NCI-H1092 treated with DMSO at 0.1 percent for 48 hours (cell line): ENCODE results near the gene C20orf144.

Source experiments
- DNase-seq: peaks from one replicate; lab custom pipeline; 2025; lab: John Stamatoyannopoulos, UW

C20orf144 gene

DNA sequence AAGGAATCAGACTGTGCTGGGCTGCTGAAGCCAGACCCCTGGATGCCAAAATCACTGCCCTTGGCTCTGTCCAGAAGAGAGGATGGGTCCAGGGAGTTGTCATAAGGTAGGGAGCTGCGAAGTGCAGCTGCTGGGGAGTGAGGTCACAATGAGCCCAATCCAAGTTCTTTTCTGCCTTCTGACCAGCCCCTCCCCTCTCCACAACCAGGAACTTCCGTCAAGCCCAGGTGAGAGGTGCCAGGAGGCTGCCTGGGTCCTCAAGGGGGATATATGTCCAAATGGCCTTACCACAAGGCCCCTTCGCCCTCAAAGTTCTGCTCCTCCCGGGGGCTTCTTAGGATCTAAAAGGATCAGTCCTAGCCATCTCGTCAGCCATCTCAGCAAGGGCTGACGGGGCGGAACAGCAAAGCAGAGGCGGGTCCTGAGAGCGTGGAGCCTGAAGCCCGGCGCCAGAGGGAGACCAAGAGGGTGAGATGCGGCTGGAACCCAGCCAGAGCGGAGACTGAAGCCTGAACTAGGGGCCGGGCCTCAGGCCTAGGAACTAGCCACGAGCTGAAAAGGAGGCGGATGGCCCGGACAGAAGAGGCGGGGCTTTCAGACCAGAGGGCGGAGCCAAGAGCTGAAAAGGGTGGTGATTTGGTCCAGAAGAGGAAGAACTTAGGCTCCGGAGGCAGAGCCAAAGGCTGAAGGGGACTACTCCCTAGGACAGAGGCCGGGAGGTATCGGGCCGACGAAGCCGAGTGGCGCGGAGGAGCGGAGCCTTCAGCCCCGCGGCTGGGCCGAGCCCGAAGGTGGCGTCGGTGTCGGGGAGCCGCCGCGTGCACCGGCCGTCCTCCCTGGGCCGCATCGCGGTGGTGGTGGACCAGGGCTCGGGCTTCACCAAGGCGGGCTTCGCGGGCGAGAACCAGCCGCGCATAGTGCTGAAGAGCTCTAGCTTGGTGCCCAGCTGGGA lies 4.4 kb downstream of the C20orf144 start, which contains the start of gene ACTL10:
Gene ACTL10 (plus strand): TSS at position 651 of the 952 bp plus-strand sequence. CDS start 555 bp downstream, outside the sequence.
- DNase-seq, result no peak

DNA sequence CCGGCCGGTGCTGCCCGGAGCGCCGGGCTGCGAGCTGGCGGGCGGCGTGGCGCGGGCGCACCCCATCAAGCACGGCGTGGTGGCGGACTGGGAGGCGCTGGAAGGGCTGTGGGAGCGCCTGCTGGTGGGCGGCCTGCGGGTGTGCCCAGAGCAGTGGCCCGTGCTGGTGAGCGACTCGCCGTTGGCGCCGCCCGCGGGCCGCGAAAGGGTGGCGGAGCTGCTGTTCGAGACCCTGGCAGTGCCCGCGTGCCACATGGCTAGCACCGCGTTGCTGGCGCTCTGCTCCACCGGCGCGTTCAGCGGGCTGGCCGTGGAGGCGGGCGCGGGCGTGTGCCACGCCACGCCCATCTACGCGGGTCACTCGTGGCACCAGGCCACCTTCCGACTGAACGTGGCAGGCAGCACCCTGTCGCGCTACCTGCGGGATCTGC lies 5.1 kb downstream of the C20orf144 start:
- DNase-seq, result no peak

GRCh38 chr20:33667676-33668465 lies 5.7 kb downstream of the C20orf144 start:
- no peak for DNase-seq

GRCh38 chr20:33668466-33669155 lies 6.5 kb downstream of the C20orf144 start:
- no peak for DNase-seq

DNA sequence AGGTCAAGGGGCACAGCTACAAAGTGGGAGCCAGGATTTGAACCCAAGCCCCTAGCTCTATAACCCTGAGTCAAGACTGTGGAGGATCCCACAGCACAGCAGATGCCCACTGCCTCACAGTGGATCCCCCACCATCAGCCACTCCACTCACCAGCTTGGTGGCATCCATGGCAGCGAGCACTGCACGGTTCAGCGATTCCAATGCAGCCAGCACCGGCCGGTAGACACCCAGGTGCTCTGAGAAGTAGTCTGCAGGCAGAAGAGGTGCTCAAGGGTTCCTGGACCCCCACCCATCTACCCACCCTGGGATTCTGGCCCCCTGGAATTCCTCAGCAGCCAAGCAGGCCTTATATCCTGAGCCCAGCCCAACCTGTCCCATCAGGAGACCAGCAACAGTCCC lies 7.1 kb downstream of the C20orf144 start:
- no peak for DNase-seq

DNA sequence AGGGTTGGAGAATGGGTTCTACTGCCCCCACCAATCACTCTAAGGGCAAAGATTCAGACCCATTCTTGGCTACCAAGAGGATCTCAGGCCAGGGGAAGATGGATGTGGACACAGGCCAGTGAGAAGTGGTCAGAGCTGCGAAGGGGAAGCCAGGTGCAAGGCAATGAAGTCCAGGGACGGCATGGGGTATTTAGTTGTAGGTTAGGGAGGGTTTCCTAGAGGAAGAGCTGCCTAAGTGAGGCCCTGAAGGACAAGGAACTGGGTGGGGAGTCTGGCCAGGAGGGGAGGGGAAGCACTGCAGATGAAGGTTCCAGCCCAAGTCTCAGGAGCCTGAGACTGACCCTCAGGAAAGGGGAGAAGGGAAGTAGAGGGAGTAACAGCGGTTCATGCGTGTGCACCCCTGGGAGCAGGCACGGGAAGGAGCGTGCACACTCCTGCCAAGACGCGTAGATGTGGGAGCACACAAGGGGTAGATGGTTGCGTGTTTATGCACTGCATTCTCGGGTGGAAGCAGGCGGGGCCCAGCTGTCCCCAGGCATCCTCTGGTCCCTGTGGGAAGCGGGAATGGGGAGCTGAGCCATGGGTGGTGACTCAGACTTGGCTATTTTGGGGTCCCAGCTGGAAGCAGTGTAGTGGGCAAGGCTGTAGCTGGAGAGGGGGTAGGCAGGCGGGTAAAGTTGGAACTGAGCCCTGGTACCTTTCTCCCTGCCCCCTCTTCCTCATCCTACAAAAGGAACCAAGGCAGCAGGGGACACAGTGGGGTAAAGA lies 7.9 kb downstream of the C20orf144 start:
- DNase-seq, result no peak

DNA sequence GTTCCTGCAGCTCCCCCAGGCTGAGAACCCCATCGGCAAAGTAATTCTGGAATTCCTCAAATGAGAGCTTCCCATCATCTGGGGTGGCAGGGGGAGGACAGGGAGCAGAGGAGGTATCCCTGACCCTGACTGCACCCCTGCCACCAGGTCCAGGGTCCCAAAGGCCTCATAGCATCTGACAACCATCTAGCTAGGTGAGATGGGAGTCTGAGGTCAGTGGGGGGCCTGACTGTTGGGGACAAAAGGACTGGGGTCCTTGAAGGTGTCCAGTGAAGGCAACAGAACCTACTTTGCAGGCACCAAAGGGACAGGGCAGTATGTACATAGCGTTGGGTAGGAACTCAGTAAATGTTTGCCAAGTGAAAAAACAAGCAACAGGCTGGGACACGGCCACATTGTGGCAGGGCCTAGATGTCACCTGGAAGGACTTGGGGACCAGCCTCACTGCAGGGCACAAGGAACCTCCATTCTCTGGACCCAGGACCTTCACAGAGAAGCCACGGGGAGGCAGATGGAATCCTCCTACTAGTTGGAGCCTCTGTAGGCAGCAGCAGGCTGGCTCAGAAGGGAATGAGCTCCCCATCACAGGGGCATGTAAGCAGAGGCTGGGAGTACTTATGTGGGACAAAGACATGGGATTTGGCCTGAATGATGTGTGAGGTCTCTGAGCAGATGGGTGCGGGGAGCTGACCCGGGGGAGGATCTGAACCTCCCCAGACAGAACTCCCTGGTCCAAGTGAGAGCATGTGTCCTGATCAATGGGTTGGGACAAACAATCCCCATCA lies 8.8 kb downstream of the C20orf144 start:
- DNase-seq, result no peak

GRCh38 chr20:33671573-33672288 lies 9.6 kb downstream of the C20orf144 start:
- DNase-seq, result no peak

GRCh38 chr20:33672426-33673113 lies 10.4 kb downstream of the C20orf144 start:
- no peak for DNase-seq

DNA sequence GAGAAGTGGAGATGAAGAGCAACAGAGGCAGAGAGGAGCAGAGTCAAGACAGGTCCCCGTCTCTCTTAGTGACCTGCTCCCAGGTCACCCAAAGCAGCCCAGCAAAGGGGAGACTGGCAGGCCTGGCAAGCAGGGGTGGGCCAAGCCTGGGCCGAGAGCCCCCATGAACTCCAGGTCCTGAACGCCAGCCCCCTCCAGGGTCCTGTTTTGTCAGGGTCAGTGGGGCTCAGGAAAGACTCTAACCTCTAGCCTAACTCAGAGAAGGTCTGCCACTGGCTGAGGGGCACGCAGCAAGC lies 10.9 kb downstream of the C20orf144 start:
- no peak for DNase-seq

DNA sequence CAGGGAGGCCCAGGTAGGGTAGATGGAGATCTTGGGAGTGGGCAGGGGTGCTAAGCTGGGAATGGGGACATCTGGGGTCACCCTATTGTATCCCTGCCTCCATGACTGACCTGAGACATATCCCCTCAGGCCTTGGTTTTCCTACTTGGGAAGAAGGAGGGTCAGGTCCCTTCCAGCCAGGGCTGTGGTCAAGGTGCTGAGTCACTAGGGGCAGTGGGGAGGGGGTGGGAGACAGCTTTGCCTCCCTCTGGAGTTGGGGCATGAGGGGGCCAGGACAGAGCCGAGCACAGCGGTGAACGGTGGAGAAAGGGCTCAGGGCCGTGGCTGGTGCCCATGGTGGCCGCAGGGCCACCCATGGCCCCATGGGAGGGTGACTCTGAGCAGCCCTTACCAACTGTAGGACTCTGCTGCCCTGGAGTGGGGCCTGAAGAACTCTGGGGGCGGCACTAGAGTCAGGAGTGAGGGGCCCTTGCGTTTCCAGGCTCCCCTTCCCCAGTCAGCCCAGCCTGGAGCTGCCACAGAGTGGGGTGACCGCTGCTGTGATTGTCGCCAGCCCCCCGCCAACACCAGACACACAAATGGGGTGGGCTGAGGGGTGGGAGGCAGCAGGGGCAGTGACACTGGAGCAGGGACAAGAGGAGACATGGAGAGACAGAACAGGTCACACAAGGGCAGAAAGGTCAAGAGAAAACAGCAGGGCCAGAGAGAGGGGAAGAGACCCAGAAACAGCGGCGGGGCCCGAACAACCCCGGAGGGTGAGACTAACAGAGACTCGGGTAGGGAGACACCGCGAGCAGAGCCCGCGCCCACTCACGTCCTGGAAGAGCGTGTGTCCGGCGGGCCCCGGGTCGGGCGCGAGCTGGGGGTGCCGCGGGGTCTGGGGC lies 11.5 kb downstream of the C20orf144 start:
- DNase-seq, result peak; percentile 57

DNA sequence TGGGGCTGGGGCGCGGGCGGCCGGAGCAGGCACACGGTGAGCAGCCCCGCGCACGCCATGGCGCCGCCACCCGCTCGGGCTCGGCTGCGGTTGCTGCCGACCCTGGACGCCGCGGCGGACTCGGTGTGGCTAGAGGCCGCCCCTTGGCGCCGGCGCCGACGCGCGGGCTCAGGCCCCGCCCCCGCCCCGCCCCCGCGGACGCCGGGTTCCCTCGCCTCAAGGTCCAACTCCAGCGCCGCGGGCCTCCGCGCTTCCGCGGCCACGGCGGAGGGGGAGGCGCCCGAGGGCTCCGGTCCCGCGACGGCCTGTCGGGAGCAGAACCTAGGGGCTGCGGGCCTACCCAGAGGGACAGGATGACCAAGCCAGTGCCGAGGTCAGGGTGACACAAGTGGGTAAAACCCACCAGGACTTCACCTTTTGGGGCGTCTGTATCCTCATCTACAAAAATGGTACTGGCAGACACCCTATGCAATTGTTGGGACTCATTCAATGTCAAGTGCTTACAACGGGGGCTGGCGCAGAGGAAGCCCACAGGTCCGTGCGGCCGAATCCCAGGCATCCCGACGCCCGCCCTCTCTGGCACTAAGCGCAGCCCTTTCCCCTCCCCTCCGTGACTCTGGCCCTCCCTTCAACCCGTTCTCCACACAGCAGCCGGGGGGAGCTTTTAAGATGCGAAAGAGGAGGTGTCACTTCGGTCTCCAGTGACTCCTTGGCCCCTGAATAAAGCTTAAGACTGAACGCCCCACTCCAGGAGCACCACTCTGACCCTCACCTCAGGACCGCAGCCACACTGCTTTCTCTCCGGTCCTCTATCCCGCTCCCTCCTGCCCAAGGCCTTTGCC lies 12.4 kb downstream of the C20orf144 start, which contains the start of gene NECAB3:
Gene NECAB3 (minus strand): TSS at position 135 of the 842 bp plus-strand sequence. CDS start 76 bp downstream, at position 59.
- DNase-seq, result peak; percentile 77

DNA sequence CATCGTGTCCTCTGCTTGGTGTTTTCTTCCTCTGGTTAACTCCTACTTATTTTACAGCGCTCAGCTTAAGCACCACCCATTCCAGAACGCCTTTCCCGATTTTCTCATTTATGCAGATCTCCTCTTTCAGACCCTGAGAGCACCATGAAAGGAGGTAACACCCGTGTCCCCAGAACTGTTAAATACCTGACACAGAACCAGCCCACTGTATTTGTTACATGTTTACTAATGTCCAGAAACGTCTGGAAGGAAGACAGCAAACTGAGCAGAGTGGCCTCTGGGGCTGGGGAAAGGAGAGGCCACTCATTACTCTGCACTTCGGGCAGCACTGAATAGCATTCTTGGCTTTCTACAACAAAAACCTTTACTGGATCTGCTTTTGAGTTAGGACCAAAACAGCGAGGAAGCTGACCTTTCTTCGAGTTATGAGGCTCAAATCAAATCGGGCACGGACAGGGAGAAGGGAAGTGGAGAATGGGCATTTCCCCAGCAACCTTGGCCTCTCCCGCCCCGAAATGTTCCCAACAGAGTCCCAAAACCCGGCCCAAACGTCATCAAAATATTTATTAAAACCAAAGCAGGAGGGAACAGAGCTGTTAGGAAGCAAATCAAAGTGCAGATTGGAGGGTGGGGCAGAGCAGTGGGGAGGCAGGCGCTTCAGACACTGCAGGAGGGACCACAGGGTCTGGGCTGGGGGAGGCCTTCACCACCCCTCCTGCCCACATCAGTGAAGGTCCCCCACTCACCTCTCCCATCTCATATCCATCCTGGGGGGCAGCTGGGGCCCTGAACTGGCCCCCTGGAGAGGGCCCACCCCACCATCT lies 13.2 kb downstream of the C20orf144 start:
- no peak for DNase-seq

GRCh38 chr20:33676121-33676520 lies 14.0 kb downstream of the C20orf144 start:
- no peak for DNase-seq

DNA sequence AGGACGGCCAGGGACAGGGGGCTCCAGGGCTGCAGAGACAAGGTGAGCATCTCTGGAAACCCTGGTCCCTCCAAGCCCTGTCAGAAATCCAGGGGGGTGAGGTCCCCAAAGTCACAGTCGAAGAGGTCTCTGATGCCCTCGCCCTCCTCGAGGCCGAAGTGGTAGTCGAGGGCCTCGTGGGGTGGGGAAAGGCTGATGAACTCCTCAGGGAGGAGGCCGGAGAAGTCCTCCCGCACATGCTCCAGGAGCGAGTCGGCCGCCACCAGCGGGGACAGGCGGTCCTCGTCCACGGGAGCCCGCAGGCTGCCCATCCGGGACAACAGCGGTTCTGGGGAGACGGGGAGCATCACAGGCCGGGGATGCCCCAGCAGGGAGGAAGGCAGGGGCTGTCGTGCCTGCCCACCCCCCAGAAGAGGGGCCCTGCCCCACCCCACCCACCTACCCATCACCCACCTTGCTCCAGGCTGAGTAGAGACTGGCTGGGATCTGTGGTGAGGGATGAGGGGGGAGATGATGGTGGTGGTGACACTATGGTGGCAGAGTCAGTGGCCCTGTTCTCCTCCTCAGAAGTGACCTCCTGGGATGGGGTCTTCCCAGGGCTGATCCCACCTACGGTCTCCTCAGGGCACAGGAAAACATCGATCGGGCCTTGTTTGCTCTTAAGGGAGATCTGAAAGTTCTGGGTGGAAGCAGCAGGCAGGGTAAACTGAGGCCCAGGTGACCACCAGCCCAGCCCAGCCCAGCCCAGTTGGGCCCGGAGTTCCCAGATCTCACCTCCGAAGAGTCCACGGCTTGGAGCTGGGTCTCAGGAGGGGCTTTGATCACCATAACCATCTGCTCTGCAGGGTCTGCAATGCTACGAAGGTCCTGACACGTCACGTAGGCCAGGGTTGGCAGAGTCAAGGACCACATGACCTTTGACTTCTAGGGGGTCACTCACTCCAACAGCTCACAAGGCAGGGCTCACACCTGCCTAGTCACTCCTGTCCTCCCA lies 14.8 kb downstream of the C20orf144 start:
- no peak for DNase-seq
